ENCODE data around the gene NXPE2.

DNA sequence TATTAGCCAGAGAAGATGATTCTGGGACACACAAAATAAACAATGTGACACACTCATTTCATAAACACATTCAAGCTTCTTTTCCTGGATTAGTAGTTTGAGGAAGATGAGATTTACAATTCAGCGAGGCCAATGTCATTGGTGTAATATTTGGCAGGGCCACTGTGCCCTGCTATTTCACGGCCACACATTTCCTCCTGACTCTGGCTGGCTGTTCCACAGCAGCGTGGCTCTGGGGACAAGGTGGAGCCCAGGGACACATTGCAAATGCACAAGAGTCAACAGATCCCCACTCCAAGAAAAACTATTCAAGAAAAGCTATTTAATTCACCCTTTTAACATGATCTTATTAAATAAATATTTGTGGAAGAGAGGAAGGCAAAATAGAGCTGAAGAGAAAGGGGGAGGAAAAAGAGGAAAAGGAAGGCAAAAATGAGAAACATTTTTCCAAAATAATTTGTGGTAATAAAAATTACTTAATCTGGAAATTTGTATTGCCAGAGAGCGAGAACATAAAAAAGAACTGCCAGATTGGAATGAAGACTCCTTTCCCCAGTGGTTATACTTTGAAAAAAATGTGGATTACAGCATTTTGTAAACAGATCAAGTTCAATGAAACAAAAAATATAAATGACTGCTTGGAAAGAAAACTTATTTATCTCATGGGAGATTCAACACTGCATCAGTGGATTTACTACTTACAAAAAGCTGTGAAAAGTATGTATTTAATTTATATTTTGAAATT, 27.1 kb downstream of the NXPE2 start:
- TF ChIP-seq EP300 (IDR thresholded peaks at IDR 0.05) (no peak), POLR2A (IDR thresholded peaks at IDR 0.05) (no peak)
- TF ChIP-seq, protein P1, sequence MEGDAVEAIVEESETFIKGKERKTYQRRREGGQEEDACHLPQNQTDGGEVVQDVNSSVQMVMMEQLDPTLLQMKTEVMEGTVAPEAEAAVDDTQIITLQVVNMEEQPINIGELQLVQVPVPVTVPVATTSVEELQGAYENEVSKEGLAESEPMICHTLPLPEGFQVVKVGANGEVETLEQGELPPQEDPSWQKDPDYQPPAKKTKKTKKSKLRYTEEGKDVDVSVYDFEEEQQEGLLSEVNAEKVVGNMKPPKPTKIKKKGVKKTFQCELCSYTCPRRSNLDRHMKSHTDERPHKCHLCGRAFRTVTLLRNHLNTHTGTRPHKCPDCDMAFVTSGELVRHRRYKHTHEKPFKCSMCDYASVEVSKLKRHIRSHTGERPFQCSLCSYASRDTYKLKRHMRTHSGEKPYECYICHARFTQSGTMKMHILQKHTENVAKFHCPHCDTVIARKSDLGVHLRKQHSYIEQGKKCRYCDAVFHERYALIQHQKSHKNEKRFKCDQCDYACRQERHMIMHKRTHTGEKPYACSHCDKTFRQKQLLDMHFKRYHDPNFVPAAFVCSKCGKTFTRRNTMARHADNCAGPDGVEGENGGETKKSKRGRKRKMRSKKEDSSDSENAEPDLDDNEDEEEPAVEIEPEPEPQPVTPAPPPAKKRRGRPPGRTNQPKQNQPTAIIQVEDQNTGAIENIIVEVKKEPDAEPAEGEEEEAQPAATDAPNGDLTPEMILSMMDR (IDR thresholded peaks at IDR 0.05), result no peak

All from ovary (tissue), 3 donors.